GM20431 (cell line): ENCODE data around the gene TRPC3.

Experiments used
- in situ Hi-C: fragments of 300-500 bp; cut with MseI, MboI; formaldehyde crosslinking; loops from one replicate; pipeline ENCODE4 v1.15.0; 2020; ENCODE audit warnings: low sequenced_read_pairs; ENCODE audit not compliant: unreplicated experiment

The TRPC3 gene

GRCh38 chr4:121951521-121952110, at the start of gene TRPC3:
Gene TRPC3, minus strand, starts transcription at chr4:121952060. Its CDS starts 380 bp downstream, at chr4:121951680.
- in situ Hi-C loops: no loop called here

DNA sequence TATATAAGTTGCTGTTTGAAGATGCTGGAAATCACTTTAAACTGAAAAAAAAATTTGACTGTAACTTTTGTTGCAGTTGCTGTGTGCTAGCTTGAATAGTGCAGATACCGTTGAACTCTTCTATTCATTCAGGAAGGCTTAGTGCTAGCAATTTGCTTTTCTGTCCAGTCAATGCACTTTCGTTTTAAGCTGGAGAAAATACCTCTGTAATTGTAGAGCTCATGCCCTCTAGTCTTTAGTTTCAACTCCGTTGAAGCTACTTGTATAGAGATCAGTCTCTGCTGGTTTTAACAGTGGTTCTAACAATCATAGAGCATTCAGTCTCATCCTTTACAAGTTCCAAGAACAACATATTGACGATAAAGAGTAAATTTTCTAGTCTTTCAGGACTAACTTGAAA, 49.0 kb upstream of the TRPC3 start:
- in situ Hi-C loops: no loop called here

GRCh38 chr4:121998024-121998423, 46.2 kb upstream of the TRPC3 start:
- in situ Hi-C loops: no loop called here

- in situ Hi-C loops: no loop called here
Measured at GRCh38 chr4:121995790-121996537, 44.1 kb upstream of the TRPC3 start.

GRCh38 chr4:121991968-121992367, 40.1 kb upstream of the TRPC3 start:
- in situ Hi-C loops: no loop called here

GRCh38 chr4:121990489-121990888, 38.6 kb upstream of the TRPC3 start:
- in situ Hi-C loops: no loop called here

GRCh38 chr4:121989715-121990114, 37.9 kb upstream of the TRPC3 start:
- in situ Hi-C loops: no loop called here

DNA sequence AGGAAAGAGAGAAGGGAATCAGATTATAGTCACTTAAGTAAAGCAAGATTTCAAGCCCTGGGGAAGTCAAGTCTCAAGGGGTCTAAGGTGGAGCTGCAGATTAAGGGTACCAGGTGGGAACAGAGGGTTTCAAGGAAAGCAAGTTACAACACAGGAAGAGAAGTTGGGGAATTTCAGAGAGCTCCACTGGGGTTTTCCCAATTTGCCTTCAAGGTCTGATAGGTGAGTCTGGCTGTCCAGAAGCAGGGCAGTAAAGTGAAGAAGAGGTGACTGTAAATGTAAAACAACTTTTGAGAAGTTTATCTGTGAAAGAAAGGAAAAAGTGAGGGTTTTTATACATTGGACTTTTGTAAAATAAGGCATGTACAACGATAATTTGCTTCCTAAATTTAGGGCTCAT, 37.1 kb upstream of the TRPC3 start:
- in situ Hi-C loops: no loop called here

- in situ Hi-C loops: no loop called here
Measured at GRCh38 chr4:121980643-121981042, 28.8 kb upstream of the TRPC3 start.

GRCh38 chr4:121978172-121978516, 26.3 kb upstream of the TRPC3 start:
- in situ Hi-C loops: no loop called here

DNA sequence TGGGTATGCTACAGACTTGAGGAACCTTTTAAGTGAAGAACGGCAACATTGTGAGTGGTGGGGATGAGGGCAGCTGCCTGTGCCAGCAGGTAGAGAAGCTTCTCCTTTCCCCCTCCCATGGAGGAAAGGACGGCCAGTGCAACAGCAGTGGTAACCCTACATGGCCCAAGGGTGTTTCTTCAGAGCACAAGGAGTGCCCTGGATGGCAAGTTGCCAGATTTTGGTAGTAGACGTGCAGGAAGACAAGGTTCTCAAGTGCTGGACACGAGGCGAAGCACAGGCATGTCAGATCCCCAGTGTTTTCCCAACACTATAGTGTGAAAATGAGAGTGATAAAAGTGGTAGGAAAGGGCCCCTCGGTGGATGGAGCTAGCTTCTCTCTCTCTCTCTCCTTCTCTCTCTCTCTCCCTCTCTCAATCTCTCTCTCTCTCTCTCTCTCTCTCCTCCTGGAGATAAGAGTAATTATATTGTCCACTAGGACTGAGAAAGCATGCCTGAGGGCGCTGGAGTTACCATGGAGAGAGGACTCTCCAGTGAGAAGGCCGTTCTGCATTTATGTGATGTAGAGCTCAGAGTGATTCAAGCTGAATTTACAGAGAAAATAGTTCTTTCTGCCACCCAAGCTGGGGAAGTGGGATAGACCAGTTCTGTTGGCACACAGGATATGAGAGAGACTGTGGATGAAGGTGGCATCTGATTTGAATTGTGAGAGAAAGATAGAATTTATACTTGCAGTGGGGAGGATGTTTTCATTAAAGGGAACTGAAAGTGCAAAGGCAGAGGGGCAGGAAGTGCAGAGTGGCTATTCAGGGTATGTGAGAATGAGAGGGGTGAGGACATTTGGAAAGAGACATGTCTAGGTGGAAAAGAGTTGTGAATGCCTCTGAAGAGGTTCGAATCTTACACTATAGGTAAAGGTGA, 25.7 kb upstream of the TRPC3 start:
- in situ Hi-C loops: no loop called here

- in situ Hi-C loops: no loop called here
Measured at GRCh38 chr4:121975784-121976183, 23.9 kb upstream of the TRPC3 start.

- in situ Hi-C loops: no loop called here
Measured at GRCh38 chr4:121973816-121974215, 22.0 kb upstream of the TRPC3 start.

- in situ Hi-C loops: no loop called here
Measured at GRCh38 chr4:121968859-121969258, 17.0 kb upstream of the TRPC3 start.

DNA sequence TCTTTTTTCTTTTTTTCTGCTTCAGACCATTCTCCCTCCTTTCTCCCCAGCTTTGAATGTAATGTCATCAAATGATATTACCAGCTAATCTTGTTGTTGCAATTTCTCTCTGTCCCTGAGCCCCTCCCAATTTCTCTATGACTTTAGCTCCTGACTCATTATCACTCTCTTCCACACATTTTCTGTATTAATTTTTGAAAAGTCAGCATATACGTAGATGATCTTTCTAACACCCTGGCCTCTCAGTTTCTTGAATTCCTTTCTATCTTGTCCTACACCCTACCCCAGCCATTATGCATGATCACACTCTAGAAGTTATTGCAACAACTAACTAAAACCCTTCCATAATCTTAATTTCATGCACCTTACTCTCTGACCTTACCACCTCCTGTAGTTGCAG, 13.1 kb upstream of the TRPC3 start:
- in situ Hi-C loops: no loop called here

GRCh38 chr4:121960818-121961217, 9.0 kb upstream of the TRPC3 start:
- in situ Hi-C loops: no loop called here

GRCh38 chr4:121958777-121959176, 6.9 kb upstream of the TRPC3 start:
- in situ Hi-C loops: no loop called here

GRCh38 chr4:121957266-121957665, 5.4 kb upstream of the TRPC3 start:
- in situ Hi-C loops: no loop called here

DNA sequence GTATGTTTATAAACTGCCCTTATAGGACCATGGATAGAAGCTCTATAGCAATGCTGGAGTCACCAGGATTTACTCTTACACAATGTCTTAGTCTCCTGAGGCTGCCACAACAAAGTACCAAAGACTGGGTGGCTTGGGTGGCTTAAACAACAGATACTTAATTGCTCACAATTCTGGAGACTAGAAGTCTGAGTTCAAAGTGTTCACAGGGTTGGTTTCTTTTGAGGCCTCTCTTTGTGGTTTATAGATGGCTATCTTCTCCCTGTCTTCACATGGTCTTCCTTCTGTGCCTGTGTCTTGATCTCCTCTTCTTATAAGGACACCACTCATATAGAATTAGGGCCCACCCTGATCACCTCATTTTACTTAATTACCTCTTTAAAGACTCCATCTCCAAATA, 2.0 kb upstream of the TRPC3 start:
- in situ Hi-C loops: no loop called here

DNA sequence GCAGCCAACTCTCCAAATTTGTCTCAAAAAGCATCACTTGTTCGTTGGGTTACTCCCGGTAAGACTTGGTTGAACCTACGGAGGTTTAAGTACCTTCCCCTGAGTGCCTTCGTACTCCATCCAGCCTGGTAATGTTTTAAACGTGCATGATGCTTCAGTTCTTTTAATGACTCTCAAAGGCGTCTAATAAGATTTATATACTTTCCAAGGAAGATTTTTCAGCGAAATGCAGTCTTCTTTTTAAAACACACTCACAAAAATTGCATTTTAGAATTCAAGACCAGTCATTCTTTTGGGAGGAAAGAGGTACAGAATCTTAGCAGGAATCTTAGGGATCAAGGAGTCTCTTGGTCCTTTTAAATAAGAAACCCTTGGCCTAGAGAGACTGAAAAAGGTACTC, 430 bp upstream of the TRPC3 start:
- in situ Hi-C loops: no loop called here
